Effector memory CD4-positive, alpha-beta T cell (primary cell): Measurements from ENCODE around the gene ALDH1A1.

Experiments used
- DNase-seq, 3 donors: peaks; one replicate each; pipeline ENCODE4 v3.0.0-alpha.2; 2020
- H3K27ac ChIP-seq: 2 replicates; pipeline ENCODE4 v1.7.0; 2013; ENCODE audit warnings: mild to moderate bottlenecking, low read length, moderate library complexity; ENCODE audit not compliant: insufficient read depth, poor library complexity, severe bottlenecking
- H3K27me3 ChIP-seq: replicated peaks from 2 replicates; pipeline ENCODE4 v1.7.0; 2013; ENCODE audit warnings: mild to moderate bottlenecking, low read length; ENCODE audit not compliant: insufficient read depth, control insufficient read depth, poor library complexity, severe bottlenecking
- H3K36me3 ChIP-seq: 2 replicates; pipeline ENCODE4 v1.7.0; 2013; ENCODE audit warnings: mild to moderate bottlenecking, low read length, moderate library complexity; ENCODE audit not compliant: control insufficient read depth, insufficient read depth
- H3K4me1 ChIP-seq: 2 replicates; pipeline ENCODE4 v1.7.0; 2013; ENCODE audit warnings: low read length, mild to moderate bottlenecking; ENCODE audit not compliant: control insufficient read depth, insufficient read depth, poor library complexity, severe bottlenecking
- H3K4me3 ChIP-seq: 2 replicates; pipeline ENCODE4 v1.7.0; 2013; ENCODE audit warnings: low read length, low read depth, mild to moderate bottlenecking; ENCODE audit not compliant: insufficient read depth, poor library complexity, severe bottlenecking
- H3K9me3 ChIP-seq: 2 replicates; pipeline ENCODE4 v1.7.0; 2013; ENCODE audit warnings: mild to moderate bottlenecking, low read length, moderate library complexity; ENCODE audit not compliant: control insufficient read depth

Gene ALDH1A1

DNA sequence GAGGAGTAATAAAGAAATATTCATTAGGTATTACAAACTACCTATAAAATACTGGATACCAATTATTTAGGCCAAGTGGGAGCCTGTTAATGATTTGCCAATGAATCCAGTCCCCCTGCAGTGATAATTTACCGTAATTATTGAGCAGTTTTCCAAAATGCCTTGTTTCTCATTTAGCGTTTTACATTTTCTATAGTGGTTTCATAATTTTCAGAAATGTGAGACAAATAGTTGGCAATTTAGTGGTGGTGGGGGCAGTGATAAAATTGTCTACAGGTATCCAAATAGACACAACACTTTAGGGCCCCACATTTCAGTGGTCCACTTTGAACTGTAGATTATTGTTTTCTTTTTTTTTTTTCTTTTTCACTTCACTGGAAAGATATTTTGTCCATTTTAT is 27.3 kb upstream of the ALDH1A1 start:
- Histone ChIP-seq H3K36me3 (no peaks in the 10 kb centered on the region), H3K27ac (no peak overlapping the region), H3K27me3 (no peaks in the 10 kb centered on the region), H3K4me3 (no peak overlapping the region), H3K4me1 (no peaks in the 10 kb centered on the region), H3K9me3 (no peaks in the 10 kb centered on the region)
- DNase-seq, result no peak

DNA sequence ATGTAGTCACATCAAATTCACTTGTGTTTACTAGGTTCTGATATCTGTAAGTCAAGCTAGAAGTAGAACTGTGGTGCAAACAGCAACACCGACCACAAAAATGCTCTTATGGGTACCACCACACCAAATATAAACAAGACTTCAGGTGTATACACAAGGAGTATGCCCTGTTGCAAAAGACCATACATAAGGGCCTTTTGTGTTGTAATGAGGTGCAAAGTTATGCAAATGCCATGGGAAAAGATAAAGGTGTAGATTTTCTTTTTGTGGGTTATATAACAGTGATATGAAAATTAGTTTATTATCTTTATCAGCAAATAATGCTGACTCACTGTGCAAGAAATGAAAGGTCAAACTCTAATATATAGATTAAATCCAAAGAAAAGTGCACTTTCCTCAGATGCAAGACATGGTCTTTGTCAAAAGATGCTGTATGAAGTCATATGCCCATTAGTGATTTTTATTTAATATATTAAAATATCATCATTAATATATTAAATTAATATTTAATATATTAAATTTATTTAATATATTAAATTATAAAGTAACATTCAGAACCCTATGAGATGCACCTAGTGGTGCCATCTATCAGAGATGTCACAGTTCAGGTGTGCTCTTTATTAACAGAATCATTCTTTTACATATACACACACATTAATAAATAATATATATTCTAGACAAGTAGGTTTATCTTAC is 26.7 kb upstream of the ALDH1A1 start:
- Histone ChIP-seq H3K4me3 (no peak overlapping the region), H3K4me1 (no peaks in the 10 kb centered on the region), H3K9me3 (no peaks in the 10 kb centered on the region), H3K27me3 (no peaks in the 10 kb centered on the region), H3K36me3 (no peaks in the 10 kb centered on the region), H3K27ac (no peak overlapping the region)
- DNase-seq, result no peak

DNA sequence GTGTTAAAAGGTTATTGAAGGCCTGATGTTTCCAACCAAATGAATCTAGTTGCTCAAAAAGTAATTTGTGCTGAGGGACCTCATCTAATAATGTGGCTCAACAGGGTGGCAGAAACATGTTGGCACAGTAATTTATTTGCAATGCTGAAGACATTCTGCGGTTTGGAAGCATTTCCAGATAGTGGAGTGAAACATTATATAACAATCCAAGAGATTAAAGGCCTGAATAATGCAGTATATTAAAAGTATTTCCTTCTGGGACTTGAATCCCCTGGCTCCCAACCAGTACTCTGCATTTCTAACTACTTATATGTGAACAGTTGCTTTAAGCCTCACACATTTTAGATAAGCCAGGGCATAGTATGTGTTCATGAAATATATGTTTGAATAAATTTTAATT is 25.9 kb upstream of the ALDH1A1 start:
- H3K9me3 ChIP-seq, result no peaks in the 10 kb centered on the region
- H3K4me1 ChIP-seq, result no peaks in the 10 kb centered on the region
- no peaks in the 10 kb centered on the region for H3K27me3 ChIP-seq
- no peaks in the 10 kb centered on the region for H3K36me3 ChIP-seq
- no peak overlapping the region for H3K4me3 ChIP-seq
- H3K27ac ChIP-seq, result no peak overlapping the region
- DNase-seq, result no peak

GRCh38 chr9:72977670-72978069 is 24.8 kb upstream of the ALDH1A1 start:
- Histone ChIP-seq H3K27ac (no peak overlapping the region), H3K9me3 (no peaks in the 10 kb centered on the region), H3K4me1 (no peaks in the 10 kb centered on the region), H3K4me3 (no peak overlapping the region), H3K36me3 (no peaks in the 10 kb centered on the region), H3K27me3 (no peaks in the 10 kb centered on the region)
- no peak for DNase-seq

DNA sequence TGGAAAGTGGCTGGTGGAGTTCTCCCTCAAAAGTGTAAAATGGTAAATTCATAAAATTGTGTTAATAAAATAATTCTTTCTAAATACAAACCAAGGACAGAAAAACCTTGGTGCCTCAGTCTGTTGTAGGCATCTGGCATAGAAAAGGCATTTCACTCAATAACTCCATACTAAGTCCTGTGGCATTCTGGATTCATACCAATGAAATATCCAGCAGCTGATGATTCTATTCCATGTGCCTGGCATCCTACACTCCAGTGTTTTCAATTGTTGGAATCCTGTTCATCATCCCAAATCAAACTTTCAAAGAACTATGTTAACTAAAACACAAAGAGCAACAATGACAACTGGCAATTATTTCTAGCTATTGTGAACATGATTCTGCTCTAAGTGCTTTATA is 21.6 kb upstream of the ALDH1A1 start:
- H3K4me3 ChIP-seq, result no peak overlapping the region
- no peaks in the 10 kb centered on the region for H3K27me3 ChIP-seq
- no peak for DNase-seq
- no peaks in the 10 kb centered on the region for H3K9me3 ChIP-seq
- H3K27ac ChIP-seq, result no peak overlapping the region
- no peaks in the 10 kb centered on the region for H3K36me3 ChIP-seq
- H3K4me1 ChIP-seq, result no peaks in the 10 kb centered on the region

DNA sequence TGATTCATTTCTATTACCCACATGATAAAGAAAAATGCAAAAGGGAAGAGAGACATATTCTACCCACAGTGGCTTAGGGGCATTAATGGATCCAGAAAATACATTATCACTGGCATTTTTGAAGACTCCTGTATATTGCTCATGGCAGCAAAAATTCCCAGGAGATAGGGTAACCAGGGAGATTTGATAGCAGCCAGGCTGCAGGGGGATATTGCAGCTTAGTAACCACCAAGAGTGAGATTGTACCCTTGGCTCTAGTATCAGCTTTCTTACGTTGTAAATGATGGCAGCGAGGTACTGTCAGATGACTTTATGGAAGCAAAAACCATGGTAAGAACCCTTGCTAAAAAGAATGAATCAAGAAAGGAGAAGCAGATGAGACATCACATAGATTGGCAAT is 19.8 kb upstream of the ALDH1A1 start:
- H3K27me3 ChIP-seq, result no peaks in the 10 kb centered on the region
- no peaks in the 10 kb centered on the region for H3K9me3 ChIP-seq
- DNase-seq, result no peak
- H3K4me3 ChIP-seq, result no peak overlapping the region
- no peaks in the 10 kb centered on the region for H3K36me3 ChIP-seq
- no peak overlapping the region for H3K27ac ChIP-seq
- no peaks in the 10 kb centered on the region for H3K4me1 ChIP-seq

- no peaks in the 10 kb centered on the region for H3K36me3 ChIP-seq
- no peak overlapping the region for H3K27ac ChIP-seq
- H3K27me3 ChIP-seq, result no peaks in the 10 kb centered on the region
- H3K4me3 ChIP-seq, result no peak overlapping the region
- no peaks in the 10 kb centered on the region for H3K9me3 ChIP-seq
- H3K4me1 ChIP-seq, result no peaks in the 10 kb centered on the region
- DNase-seq, result no peak
These were observed 18.6 kb upstream of the ALDH1A1 start for GRCh38 chr9:72971411-72971810.

DNA sequence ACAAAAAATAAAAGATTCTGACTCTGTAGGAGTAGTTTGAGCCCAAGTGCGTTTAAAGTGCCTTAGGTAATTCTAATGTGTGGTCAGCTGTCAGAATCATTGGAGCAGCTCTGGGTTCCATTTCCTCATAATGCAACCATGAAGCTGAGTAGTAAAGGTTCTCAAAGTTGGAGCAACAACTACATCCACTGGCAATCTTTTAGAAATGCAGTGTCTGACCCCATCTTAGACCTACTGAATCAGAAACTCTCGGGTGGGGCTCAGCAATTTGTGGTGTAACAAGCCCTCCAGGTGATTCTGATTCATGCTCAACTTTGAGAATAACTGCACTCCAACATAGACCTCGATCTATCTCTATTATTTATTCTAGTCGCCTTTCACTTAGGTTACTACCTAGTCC is 7.6 kb upstream of the ALDH1A1 start:
- Histone ChIP-seq H3K27me3 (no peaks in the 10 kb centered on the region), H3K4me3 (no peak overlapping the region), H3K4me1 (no peaks in the 10 kb centered on the region), H3K36me3 (no peaks in the 10 kb centered on the region), H3K9me3 (no peaks in the 10 kb centered on the region), H3K27ac (no peak overlapping the region)
- DNase-seq, result no peak

DNA sequence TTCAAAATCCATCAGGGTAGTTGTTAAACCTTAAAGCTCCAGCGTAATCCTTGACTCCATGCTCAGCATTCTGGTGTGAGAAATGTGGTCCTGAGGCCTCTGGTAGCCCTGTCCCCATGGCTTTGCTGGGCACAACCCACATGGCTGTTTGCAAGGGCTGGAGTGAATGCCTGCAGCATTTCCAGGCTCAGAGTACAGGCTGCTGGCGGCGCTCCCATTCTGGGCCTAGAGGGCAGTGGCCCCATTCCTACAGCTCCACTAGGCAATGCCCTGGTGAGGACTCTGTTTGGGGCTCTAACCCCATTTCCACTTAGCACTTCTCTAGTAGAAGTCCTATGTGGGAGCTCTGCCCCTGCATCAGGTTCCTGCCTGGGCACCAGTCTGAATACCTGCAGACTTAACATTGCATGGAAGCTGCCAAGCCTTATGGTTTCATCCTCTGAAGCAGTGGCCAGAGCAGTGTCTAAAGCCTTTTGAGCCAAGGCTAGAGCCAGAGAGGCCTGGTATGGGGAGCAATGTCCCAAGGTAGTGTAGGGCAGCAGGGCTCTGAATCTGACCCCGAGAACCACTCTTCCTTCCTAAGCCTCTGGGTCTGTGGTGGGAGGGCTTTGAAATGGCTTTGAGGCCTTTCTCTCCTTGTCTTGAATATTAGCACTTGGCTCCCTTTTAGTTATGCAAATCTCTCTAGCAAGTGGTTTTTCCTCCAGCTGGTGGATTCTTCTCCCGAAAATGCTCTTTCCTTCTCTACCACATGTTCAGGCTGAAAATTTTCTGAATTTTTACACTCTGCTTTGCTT is 5.8 kb upstream of the ALDH1A1 start:
- Histone ChIP-seq H3K27ac (no peak overlapping the region), H3K9me3 (no peaks in the 10 kb centered on the region), H3K4me3 (no peak overlapping the region), H3K27me3 (no peaks in the 10 kb centered on the region), H3K36me3 (no peaks in the 10 kb centered on the region), H3K4me1 (no peaks in the 10 kb centered on the region)
- DNase-seq, result no peak

DNA sequence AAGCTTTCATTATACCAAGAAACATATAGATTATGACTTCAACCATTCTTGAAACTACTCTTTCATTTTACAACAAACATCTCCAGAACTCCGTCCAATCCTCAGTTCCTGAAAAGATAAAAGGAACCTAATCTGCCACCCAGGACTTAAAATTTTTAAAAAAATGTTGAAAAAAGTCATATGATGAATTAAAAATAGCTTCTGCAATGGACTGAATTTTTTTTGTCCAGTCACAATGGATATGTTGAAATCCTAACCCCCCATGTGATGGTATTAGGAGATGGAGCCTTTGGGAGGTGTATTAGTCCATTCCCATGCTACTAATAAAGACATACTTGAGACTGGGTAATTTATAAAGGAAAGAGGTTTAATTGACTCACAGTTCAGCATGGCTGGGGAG is 2.7 kb upstream of the ALDH1A1 start:
- H3K27ac ChIP-seq, result no peak overlapping the region
- DNase-seq, result no peak
- H3K9me3 ChIP-seq, result no peaks in the 10 kb centered on the region
- H3K4me1 ChIP-seq, result no peaks in the 10 kb centered on the region
- H3K27me3 ChIP-seq, result no peaks in the 10 kb centered on the region
- no peaks in the 10 kb centered on the region for H3K36me3 ChIP-seq
- H3K4me3 ChIP-seq, result no peak overlapping the region
